Type B pancreatic cell (in vitro differentiated cells): Measurements from ENCODE around the gene DAB1. TPM values are rescaled to one million over a fixed set of nuclear protein-coding genes. Genes with fewer than 3 reads are reported as not detected.

Experiments
- DNase-seq: peaks from one replicate; pipeline ENCODE4 v3.0.0; 2021; ENCODE audit warnings: mixed read lengths; ENCODE audit not compliant: unreplicated experiment; ENCODE audit errors: extremely low spot score
- H3K27ac Mint-ChIP-seq: 2 replicates; pipeline ENCODE4 v1.8.0; 2021; ENCODE audit warnings: mild to moderate bottlenecking, mixed read lengths
- H3K27me3 Mint-ChIP-seq: 2 replicates; pipeline ENCODE4 v1.8.0; 2021; ENCODE audit warnings: mixed read lengths
- H3K36me3 Mint-ChIP-seq: 2 replicates; pipeline ENCODE4 v1.8.0; 2021; ENCODE audit warnings: mixed read lengths
- H3K4me1 Mint-ChIP-seq: one replicate; pipeline ENCODE4 v1.8.0; 2021; ENCODE audit warnings: mixed read lengths; ENCODE audit not compliant: unreplicated experiment
- H3K4me3 Mint-ChIP-seq: 2 replicates; pipeline ENCODE4 v1.8.0; 2021; ENCODE audit warnings: mild to moderate bottlenecking, mixed read lengths
- H3K9me3 Mint-ChIP-seq: 2 replicates; pipeline ENCODE4 v1.8.0; 2021; ENCODE audit warnings: mixed read lengths
- CTCF ChIP-seq: fragments of 200-600 bp; sonication (generic); conservative IDR thresholded peaks from 2 replicates; pipeline ENCODE4 v1.5.0; 2021; ENCODE audit warnings: antibody characterized with exemption, mild to moderate bottlenecking
- total RNA-seq: library from RNA; stranded (reverse); gene quantifications from 2 replicates; pipeline ENCODE4 v1.2.1, GENCODE V29; 2021; ENCODE audit warnings: low replicate concordance

DAB1 gene
- total RNA-seq, 1 donor from 2014 or later, result 7.3 TPM

GRCh38 chr1:56993475-56993874 lies 430.4 kb downstream of the DAB1 start:
- Mint-ChIP-seq H3K4me1 (peaks cover 6% of the 10 kb centered on the region), H3K9me3 (no peaks in the 10 kb centered on the region), H3K27me3 (peaks cover 3% of the 10 kb centered on the region), H3K36me3 (no peaks in the 10 kb centered on the region), H3K4me3 (no peak overlapping the region), H3K27ac (no peak overlapping the region)
- no peak for DNase-seq
- no peak for TF ChIP-seq CTCF

GRCh38 chr1:56992318-56993125 lies 431.3 kb downstream of the DAB1 start:
- Mint-ChIP-seq H3K27ac (no peak overlapping the region), H3K27me3 (peaks cover 3% of the 10 kb centered on the region), H3K36me3 (no peaks in the 10 kb centered on the region), H3K4me3 (no peak overlapping the region), H3K4me1 (peaks cover 5% of the 10 kb centered on the region), H3K9me3 (no peaks in the 10 kb centered on the region)
- DNase-seq, result no peak
- no peak for TF ChIP-seq CTCF

- Mint-ChIP-seq H3K4me1 (peaks cover 5% of the 10 kb centered on the region), H3K27ac (no peak overlapping the region), H3K27me3 (peaks cover 3% of the 10 kb centered on the region), H3K4me3 (no peak overlapping the region), H3K9me3 (no peaks in the 10 kb centered on the region), H3K36me3 (no peaks in the 10 kb centered on the region)
- no peak for DNase-seq
- TF ChIP-seq CTCF, result no peak
Measured at GRCh38 chr1:56991576-56991975, 432.3 kb downstream of the DAB1 start.

- H3K4me1 Mint-ChIP-seq, result no peaks in the 10 kb centered on the region
- no peak overlapping the region for H3K4me3 Mint-ChIP-seq
- no peaks in the 10 kb centered on the region for H3K36me3 Mint-ChIP-seq
- peaks cover 4% of the 10 kb centered on the region for H3K27me3 Mint-ChIP-seq
- DNase-seq, result no peak
- H3K9me3 Mint-ChIP-seq, result no peaks in the 10 kb centered on the region
- no peak for TF ChIP-seq CTCF
- no peak overlapping the region for H3K27ac Mint-ChIP-seq
Measured at GRCh38 chr1:56986397-56986796, 437.5 kb downstream of the DAB1 start.

GRCh38 chr1:56985857-56986256 lies 438.0 kb downstream of the DAB1 start:
- TF ChIP-seq CTCF, result no peak
- H3K27ac Mint-ChIP-seq, result no peak overlapping the region
- H3K36me3 Mint-ChIP-seq, result no peaks in the 10 kb centered on the region
- H3K9me3 Mint-ChIP-seq, result no peaks in the 10 kb centered on the region
- no peak overlapping the region for H3K4me3 Mint-ChIP-seq
- DNase-seq, result no peak
- H3K27me3 Mint-ChIP-seq, result peaks cover 4% of the 10 kb centered on the region
- no peaks in the 10 kb centered on the region for H3K4me1 Mint-ChIP-seq
